HEK293 (cell line): ENCODE measurements around the gene HIRIP3.

ENCODE experiments used
- CTCF ChIA-PET: fragments of 350-600 bp; formaldehyde crosslinking; extraction: SDS; loops from one replicate; lab custom pipeline; 2021; ENCODE audit warnings: antibody characterized with exemption; lab: Yijun Ruan, JAX
- POLR2A ChIA-PET: fragments of 300-600 bp; formaldehyde crosslinking; extraction: SDS; loops from one replicate; lab custom pipeline; 2020; ENCODE audit warnings: antibody characterized with exemption, inconsistent platforms; lab: Yijun Ruan, JAX
- H3K27ac ChIP-seq: fragments of 200-500 bp; sonication (Bioruptor generic); 2 replicates; pipeline ENCODE4 v1.5.1; 2014; ENCODE audit warnings: low read depth, low read length, control low read depth, inconsistent platforms; ENCODE audit errors: extremely low read depth
- H3K36me3 ChIP-seq, 2 experiments: fragments of 200-500 bp in 1 of 2; sonication (Bioruptor generic) in 1 of 2; 1 replicate in 1 of 2; 2 replicates in 1 of 2; pipeline ENCODE4 v1.5.1; 2014 to 2017; ENCODE audit warnings: inconsistent platforms in 2 of 2, low read length in 2 of 2; ENCODE audit not compliant: control insufficient read depth in 2 of 2, insufficient read depth in 1 of 2
- H3K4me1 ChIP-seq: fragments of 200-500 bp; sonication (Bioruptor generic); 2 replicates; pipeline ENCODE4 v1.5.1; 2014; ENCODE audit warnings: mild to moderate bottlenecking, low read length, inconsistent platforms; ENCODE audit not compliant: control insufficient read depth, insufficient read depth
- H3K4me3 ChIP-seq: 2 replicates; pipeline ENCODE4 v1.5.1; 2011; ENCODE audit warnings: low read depth, mild to moderate bottlenecking, control low read depth, low read length, moderate library complexity
- H3K9me3 ChIP-seq: fragments of 200-500 bp; sonication (Bioruptor generic); 2 replicates; pipeline ENCODE4 v1.5.1; 2014; ENCODE audit warnings: low read depth, low read length, inconsistent platforms; ENCODE audit not compliant: control insufficient read depth, insufficient read depth
- HOXA7 ChIP-seq: sonication (generic); formaldehyde crosslinking; IDR thresholded peaks from 2 replicates; pipeline ENCODE4 v1.8.1; 2022; ENCODE audit warnings: missing genetic modification reagents, borderline replicate concordance
- IKZF3 ChIP-seq: fragments of 450-650 bp; IDR thresholded peaks from 2 replicates; pipeline ENCODE4 v1.5.0; 2018; ENCODE audit warnings: missing biosample characterization, mild to moderate bottlenecking, missing genetic modification characterization, moderate library complexity
- KLF7 ChIP-seq: fragments of 450-650 bp; formaldehyde crosslinking; IDR thresholded peaks from 2 replicates; pipeline ENCODE4 v1.5.1; 2016; ENCODE audit warnings: missing biosample characterization, missing genetic modification characterization, borderline replicate concordance
- SALL2 ChIP-seq: fragments of 450-650 bp; formaldehyde crosslinking; IDR thresholded peaks from 2 replicates; pipeline ENCODE4 v1.5.0; 2017; ENCODE audit warnings: missing biosample characterization, mild to moderate bottlenecking, missing genetic modification characterization, borderline replicate concordance
- SCRT2 ChIP-seq: fragments of 450-650 bp; formaldehyde crosslinking; IDR thresholded peaks from 2 replicates; pipeline ENCODE4 v1.5.1; 2016; ENCODE audit warnings: missing biosample characterization, missing genetic modification characterization
- SP7 ChIP-seq: fragments of 450-650 bp; formaldehyde crosslinking; IDR thresholded peaks from 2 replicates; pipeline ENCODE4 v1.5.1; 2016; ENCODE audit warnings: missing biosample characterization, missing genetic modification characterization
- ZBTB21 ChIP-seq: fragments of 450-650 bp; formaldehyde crosslinking; IDR thresholded peaks from 2 replicates; pipeline ENCODE4 v1.5.1; 2017; ENCODE audit warnings: missing biosample characterization, missing genetic modification characterization
- ZFP37 ChIP-seq: fragments of 450-650 bp; formaldehyde crosslinking; IDR thresholded peaks from 2 replicates; pipeline ENCODE4 v1.5.1; 2016; ENCODE audit warnings: missing biosample characterization, missing genetic modification characterization
- ZNF10 ChIP-seq: fragments of 450-650 bp; formaldehyde crosslinking; IDR thresholded peaks from 2 replicates; pipeline ENCODE4 v1.5.1; 2017; ENCODE audit warnings: missing biosample characterization, missing genetic modification characterization
- ZNF114 ChIP-seq: fragments of 450-650 bp; formaldehyde crosslinking; IDR thresholded peaks from 2 replicates; pipeline ENCODE4 v1.5.0; 2017; ENCODE audit warnings: missing biosample characterization, missing genetic modification characterization
- ZNF146 ChIP-seq: fragments of 450-650 bp; formaldehyde crosslinking; IDR thresholded peaks from 2 replicates; pipeline ENCODE4 v1.5.1; 2016; ENCODE audit warnings: missing biosample characterization, missing genetic modification characterization
- ZNF211 ChIP-seq: fragments of 450-650 bp; formaldehyde crosslinking; IDR thresholded peaks from 2 replicates; pipeline ENCODE4 v1.5.1; 2016; ENCODE audit warnings: low read depth, missing biosample characterization, missing genetic modification characterization
- ZNF433 ChIP-seq: fragments of 450-650 bp; formaldehyde crosslinking; IDR thresholded peaks from 2 replicates; pipeline ENCODE4 v1.5.1; 2016; ENCODE audit warnings: missing biosample characterization, missing genetic modification characterization, low read depth
- ZNF600 ChIP-seq: fragments of 450-650 bp; formaldehyde crosslinking; IDR thresholded peaks from 2 replicates; pipeline ENCODE4 v1.5.1; 2016; ENCODE audit warnings: missing biosample characterization, missing genetic modification characterization
- ZNF654 ChIP-seq: fragments of 450-650 bp; formaldehyde crosslinking; IDR thresholded peaks from 2 replicates; pipeline ENCODE4 v1.5.1; 2016; ENCODE audit warnings: low read depth, missing biosample characterization, missing genetic modification characterization
- ZNF837 ChIP-seq: fragments of 450-650 bp; formaldehyde crosslinking; IDR thresholded peaks from 2 replicates; pipeline ENCODE4 v1.5.1; 2016; ENCODE audit warnings: missing biosample characterization, missing genetic modification characterization
- TF ChIP-seq, protein P1 (sequence below): fragments of 450-650 bp; formaldehyde crosslinking; IDR thresholded peaks from 2 replicates; pipeline ENCODE4 v1.5.1; 2016; ENCODE audit warnings: missing biosample characterization, missing genetic modification characterization
- TF ChIP-seq, protein P2 (sequence below): fragments of 450-650 bp; formaldehyde crosslinking; IDR thresholded peaks from 2 replicates; pipeline ENCODE4 v1.5.1; 2017; ENCODE audit warnings: missing biosample characterization, missing genetic modification characterization
- TF ChIP-seq, protein P3 (sequence below): fragments of 450-650 bp; formaldehyde crosslinking; IDR thresholded peaks from 2 replicates; pipeline ENCODE4 v1.5.1; 2016; ENCODE audit warnings: missing biosample characterization, missing genetic modification characterization
- TF ChIP-seq, protein P4 (sequence below): fragments of 450-650 bp; formaldehyde crosslinking; IDR thresholded peaks from 2 replicates; pipeline ENCODE4 v1.5.1; 2016; ENCODE audit warnings: missing biosample characterization, missing genetic modification characterization, borderline replicate concordance

The HIRIP3 gene

DNA sequence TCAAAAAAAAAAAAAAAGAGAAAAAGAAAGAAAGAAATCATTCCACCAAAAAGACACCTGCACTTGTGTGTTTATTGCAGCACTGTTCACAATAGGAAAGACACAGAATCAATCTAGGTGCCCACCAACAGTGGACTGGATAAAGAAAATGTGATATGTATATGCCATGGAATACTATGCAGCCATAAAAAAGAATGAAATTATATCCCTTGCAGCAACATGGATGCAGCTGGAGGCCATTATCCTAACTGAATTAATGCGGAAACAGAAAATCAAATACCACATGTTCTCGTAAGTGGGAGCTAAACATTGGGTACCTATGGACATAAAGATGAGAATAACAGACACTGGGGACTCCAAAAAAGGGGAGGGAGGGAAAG is 21.9 kb upstream of the HIRIP3 start:
- no peaks in the 10 kb centered on the region for H3K4me1 ChIP-seq
- POLR2A ChIA-PET, result interaction anchor here (0.7 kb wide), 1 partner anchor 96 kb away, joined by 10 read pairs; no protein-coding TSS in a partner anchor

DNA sequence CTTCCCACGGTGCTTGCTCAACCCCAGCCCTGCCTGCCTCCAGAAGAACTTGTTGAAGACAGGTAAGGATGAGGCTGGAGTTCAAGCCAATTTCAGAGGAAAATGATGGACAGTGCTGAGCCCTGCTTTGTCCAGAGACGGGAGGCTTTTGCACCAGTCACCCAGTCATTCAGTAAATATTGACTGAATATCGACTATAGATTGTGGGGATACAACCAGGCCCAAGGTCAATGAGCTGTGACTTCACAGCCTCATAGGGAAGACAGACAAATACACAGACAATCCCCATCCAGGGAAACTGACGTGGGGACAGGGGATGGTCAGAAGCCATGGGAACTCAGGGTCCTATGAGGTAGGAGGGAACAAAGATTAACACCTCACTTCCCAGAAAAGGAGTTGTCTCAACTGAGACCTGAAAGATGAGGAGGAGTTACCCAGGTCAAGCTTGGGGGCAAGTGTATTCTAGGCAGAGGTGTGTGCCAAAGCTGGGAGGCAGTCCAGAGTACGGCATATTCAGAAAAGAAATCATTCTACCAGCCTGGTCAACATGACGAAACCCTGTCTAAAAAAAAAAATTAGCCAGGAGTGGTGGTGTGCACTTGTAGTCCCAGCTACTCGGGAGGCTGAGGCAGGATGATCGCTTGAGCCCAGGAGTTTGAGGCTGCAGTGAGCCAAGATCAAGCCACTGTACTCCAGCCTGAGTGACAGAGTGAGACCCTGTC is 21.3 kb upstream of the HIRIP3 start:
- no peaks in the 10 kb centered on the region for H3K4me1 ChIP-seq
- CTCF ChIA-PET, result interaction anchor here (0.6 to 4.8 kb wide), 5 partner anchors 15 to 647 kb away, joined by 3 to 34 read pairs (median 3); partner anchors contain the start of genes CD2BP2 and TLCD3B
- TF ChIP-seq ZFP37 (no peak), SALL2 (tag by site-specific recombination) (no peak), ZNF433 (tag by site-specific recombination) (no peak), HOXA7 (CRISPR knock-in tag) (no peak), SCRT2 (tag by site-specific recombination) (no peak), ZBTB21 (tag by site-specific recombination) (no peak), ZNF211 (no peak), ZNF114 (tag by site-specific recombination) (no peak), ZNF654 (tag by site-specific recombination) (no peak), SP7 (no peak), ZNF10 (tag by site-specific recombination) (no peak), IKZF3 (tag by site-specific recombination) (no peak)
- TF ChIP-seq, protein P1, sequence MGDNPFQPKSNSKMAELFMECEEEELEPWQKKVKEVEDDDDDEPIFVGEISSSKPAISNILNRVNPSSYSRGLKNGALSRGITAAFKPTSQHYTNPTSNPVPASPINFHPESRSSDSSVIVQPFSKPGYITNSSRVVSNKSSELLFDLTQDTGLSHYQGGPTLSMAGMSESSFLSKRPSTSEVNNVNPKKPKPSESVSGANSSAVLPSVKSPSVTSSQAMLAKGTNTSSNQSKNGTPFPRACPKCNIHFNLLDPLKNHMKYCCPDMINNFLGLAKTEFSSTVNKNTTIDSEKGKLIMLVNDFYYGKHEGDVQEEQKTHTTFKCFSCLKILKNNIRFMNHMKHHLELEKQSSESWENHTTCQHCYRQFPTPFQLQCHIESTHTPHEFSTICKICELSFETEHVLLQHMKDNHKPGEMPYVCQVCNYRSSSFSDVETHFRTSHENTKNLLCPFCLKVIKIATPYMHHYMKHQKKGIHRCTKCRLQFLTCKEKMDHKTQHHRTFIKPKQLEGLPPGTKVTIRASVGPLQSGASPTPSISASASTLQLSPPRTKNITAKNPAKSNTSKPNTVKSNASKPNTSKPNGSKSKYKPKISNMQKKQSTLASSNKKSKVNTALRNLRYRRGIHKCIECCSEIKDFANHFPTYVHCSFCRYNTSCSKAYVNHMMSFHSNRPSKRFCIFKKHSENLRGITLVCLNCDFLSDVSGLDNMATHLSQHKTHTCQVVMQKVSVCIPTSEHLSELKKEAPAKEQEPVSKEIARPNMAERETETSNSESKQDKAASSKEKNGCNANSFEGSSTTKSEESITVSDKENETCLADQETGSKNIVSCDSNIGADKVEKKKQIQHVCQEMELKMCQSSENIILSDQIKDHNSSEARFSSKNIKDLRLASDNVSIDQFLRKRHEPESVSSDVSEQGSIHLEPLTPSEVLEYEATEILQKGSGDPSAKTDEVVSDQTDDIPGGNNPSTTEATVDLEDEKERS, result no peak
- TF ChIP-seq, all 188 proteins: peak for 0
- H3K36me3 ChIP-seq, result no peaks in the 10 kb centered on the region
- no peaks in the 10 kb centered on the region for H3K9me3 ChIP-seq
- no peak overlapping the region for H3K4me3 ChIP-seq
- POLR2A ChIA-PET, result no interaction called here
- H3K27ac ChIP-seq, result no peak overlapping the region

More for the DNA sequence above, 21.9 kb upstream of the HIRIP3 start:
- no peak overlapping the region for H3K4me3 ChIP-seq
- TF ChIP-seq, protein P2, sequence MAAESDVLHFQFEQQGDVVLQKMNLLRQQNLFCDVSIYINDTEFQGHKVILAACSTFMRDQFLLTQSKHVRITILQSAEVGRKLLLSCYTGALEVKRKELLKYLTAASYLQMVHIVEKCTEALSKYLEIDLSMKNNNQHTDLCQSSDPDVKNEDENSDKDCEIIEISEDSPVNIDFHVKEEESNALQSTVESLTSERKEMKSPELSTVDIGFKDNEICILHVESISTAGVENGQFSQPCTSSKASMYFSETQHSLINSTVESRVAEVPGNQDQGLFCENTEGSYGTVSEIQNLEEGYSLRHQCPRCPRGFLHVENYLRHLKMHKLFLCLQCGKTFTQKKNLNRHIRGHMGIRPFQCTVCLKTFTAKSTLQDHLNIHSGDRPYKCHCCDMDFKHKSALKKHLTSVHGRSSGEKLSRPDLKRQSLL (tag by site-specific recombination), result no peak
- TF ChIP-seq ZNF837 (tag by site-specific recombination) (no peak), ZNF146 (tag by site-specific recombination) (peak; percentile 100), ZNF600 (tag by site-specific recombination) (no peak), KLF7 (no peak)
- TF ChIP-seq, protein P3, sequence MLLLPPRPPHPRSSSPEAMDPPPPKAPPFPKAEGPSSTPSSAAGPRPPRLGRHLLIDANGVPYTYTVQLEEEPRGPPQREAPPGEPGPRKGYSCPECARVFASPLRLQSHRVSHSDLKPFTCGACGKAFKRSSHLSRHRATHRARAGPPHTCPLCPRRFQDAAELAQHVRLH (tag by site-specific recombination), result 0 out of 2 replicates have a peak, but pooled peaks have one; percentile 40
- TF ChIP-seq, protein P4, sequence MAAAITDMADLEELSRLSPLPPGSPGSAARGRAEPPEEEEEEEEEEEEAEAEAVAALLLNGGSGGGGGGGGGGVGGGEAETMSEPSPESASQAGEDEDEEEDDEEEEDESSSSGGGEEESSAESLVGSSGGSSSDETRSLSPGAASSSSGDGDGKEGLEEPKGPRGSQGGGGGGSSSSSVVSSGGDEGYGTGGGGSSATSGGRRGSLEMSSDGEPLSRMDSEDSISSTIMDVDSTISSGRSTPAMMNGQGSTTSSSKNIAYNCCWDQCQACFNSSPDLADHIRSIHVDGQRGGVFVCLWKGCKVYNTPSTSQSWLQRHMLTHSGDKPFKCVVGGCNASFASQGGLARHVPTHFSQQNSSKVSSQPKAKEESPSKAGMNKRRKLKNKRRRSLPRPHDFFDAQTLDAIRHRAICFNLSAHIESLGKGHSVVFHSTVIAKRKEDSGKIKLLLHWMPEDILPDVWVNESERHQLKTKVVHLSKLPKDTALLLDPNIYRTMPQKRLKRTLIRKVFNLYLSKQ (tag by site-specific recombination), result no peak
- TF ChIP-seq, all 188 proteins: peak for 2
- CTCF ChIA-PET, result interaction anchor here (0.7 to 4.8 kb wide), 2 partner anchors 15 to 338 kb away, joined by 3 to 34 read pairs; partner anchors contain the start of genes CD2BP2 and TLCD3B
- Histone ChIP-seq H3K9me3 (no peaks in the 10 kb centered on the region), H3K27ac (no peak overlapping the region), H3K36me3 (no peaks in the 10 kb centered on the region)
